Measurements from ENCODE around the gene SHISA7. TPM values are rescaled to one million over a fixed set of nuclear protein-coding genes. Genes with fewer than 3 reads are reported as not detected.
A peak's percentile ranks its signal among the peaks of the same experiment; 100 is the strongest.

Gene SHISA7
- total and polyA plus RNA-seq, 4 donors = 4.0 to 35.6 (median 17.1) TPM

- DNase-seq (ENCODE audit: low read depth in 4 of 6, low spot score in 6 of 6) = no peak
- Histone ChIP-seq H3K4me1 (ENCODE audit: control insufficient read depth, insufficient read depth, low read length) (peaks cover 30% of the 10 kb centered on the region), H3K27ac (ENCODE audit: low read depth, low read length) (no peak overlapping the region), H3K36me3 (ENCODE audit: control insufficient read depth, insufficient read depth, low read length) (peaks cover 3% of the 10 kb centered on the region), H3K4me3 (ENCODE audit: low read depth, low read length) (no peak overlapping the region), H3K9me3 (ENCODE audit: control insufficient read depth, insufficient read depth, low read length) (no peaks in the 10 kb centered on the region), H3K27me3 (ENCODE audit: control insufficient read depth, insufficient read depth, low read length) (no peaks in the 10 kb centered on the region)
- WGBS (ENCODE audit: insufficient coverage) = 71% methylated on average over 15 of the region's 15 CpGs
These were observed 20.5 kb upstream of the SHISA7 start for GRCh38 chr19:55463583-55464031.

GRCh38 chr19:55462722-55463121 lies 19.6 kb upstream of the SHISA7 start:
- 85% methylated on average over 3 of the region's 11 CpGs for WGBS (ENCODE audit: insufficient coverage)
- DNase-seq (ENCODE audit: low read depth in 4 of 6, low spot score in 6 of 6) = no peak
- H3K36me3 ChIP-seq (ENCODE audit: control insufficient read depth, insufficient read depth, low read length) = peaks cover 3% of the 10 kb centered on the region
- no peak overlapping the region for H3K4me3 ChIP-seq (ENCODE audit: low read depth, low read length)
- H3K27ac ChIP-seq (ENCODE audit: low read depth, low read length) = no peak overlapping the region
- H3K9me3 ChIP-seq (ENCODE audit: control insufficient read depth, insufficient read depth, low read length) = no peaks in the 10 kb centered on the region
- H3K27me3 ChIP-seq (ENCODE audit: control insufficient read depth, insufficient read depth, low read length) = no peaks in the 10 kb centered on the region
- H3K4me1 ChIP-seq (ENCODE audit: control insufficient read depth, insufficient read depth, low read length) = peaks cover 33% of the 10 kb centered on the region

DNA sequence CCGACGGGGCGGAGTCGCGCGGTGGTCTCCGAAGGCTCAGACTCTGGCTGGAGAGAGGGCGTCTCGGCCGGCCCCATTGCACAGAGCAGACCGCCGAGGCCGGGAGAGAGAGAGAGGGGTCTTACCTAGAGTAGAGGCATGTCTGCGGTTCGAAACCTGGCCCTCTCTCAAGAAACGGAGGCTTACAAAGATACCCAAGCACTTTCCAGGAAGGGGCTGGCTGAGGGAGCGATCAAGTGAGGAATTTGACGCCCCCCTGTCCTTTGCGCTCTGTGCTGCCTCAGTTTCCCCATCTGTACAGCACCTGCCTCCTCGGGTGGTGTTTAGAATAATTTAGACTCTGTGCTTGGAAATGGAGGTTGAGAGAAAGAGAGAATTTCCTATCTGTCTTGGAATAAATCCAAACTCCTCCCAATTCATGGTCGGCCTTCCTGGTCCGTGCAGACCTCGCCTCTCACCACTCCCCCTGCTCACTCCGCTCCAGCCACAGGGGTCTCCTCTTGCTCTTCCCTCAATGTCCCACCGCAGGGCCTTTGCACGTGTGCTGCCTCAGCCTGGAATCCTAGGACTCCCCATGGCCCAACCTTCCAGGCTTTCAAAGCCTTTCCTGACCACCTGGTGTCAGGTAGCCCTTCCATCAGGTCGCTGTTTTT lies 19.0 kb upstream of the SHISA7 start:
- Histone ChIP-seq H3K27ac (ENCODE audit: low read depth, low read length) (peak overlapping the region; percentile 71), H3K27me3 (ENCODE audit: control insufficient read depth, insufficient read depth, low read length) (no peaks in the 10 kb centered on the region), H3K4me3 (ENCODE audit: low read depth, low read length) (peak overlapping the region; percentile 58), H3K9me3 (ENCODE audit: control insufficient read depth, insufficient read depth, low read length) (no peaks in the 10 kb centered on the region), H3K4me1 (ENCODE audit: control insufficient read depth, insufficient read depth, low read length) (peaks cover 30% of the 10 kb centered on the region), H3K36me3 (ENCODE audit: control insufficient read depth, insufficient read depth, low read length) (peaks cover 3% of the 10 kb centered on the region)
- no peak for DNase-seq (ENCODE audit: low read depth in 4 of 6, low spot score in 6 of 6)
- WGBS (ENCODE audit: insufficient coverage) = 20% methylated on average over 23 of the region's 27 CpGs

DNA sequence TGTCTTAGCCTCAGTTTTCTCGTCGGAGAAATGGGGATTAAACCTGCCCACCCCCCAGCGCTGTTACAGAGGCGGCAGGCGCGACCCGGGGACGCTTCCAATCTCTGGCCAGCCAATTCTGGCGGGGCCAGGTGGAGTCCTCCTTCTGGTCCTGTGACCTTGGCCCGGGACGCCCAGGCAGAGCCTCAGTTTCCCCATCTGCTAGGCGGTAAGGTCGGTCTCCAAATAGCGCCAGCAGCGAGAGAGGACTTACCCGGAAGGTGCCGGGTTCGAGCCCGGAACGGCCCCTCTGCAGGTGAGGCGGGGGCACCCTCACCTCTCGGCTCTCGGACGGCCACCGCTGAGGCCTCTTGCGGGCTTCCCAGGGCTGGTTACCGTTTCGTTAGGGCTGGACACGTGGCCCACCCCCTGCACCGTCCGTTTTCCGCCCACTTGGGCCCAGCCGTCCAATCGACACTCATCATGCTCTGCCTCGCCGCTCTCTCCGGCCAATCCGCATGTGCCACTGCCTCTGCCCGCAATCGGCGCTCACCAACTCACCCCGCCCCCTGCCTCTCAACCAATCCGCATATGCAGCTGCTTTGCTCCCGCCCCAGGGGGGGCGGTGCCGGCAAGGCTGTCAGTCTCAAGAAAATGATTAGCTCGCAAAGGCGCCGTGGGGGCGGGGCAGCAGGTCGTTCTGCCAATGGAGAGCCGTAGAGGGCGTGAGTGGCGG lies 18.3 kb upstream of the SHISA7 start, which contains the start of gene ISOC2:
ISOC2 (minus strand) TSS at position 384 of the 715 bp plus-strand sequence. CDS start 5,156 bp downstream, outside the sequence.
- under 1% methylated on average over 54 of the region's 54 CpGs for WGBS (ENCODE audit: insufficient coverage)
- peak within 1 kb of the TSS; percentile 92 for H3K4me3 ChIP-seq (ENCODE audit: low read depth, low read length)
- no peaks in the 10 kb centered on the region for H3K27me3 ChIP-seq (ENCODE audit: control insufficient read depth, insufficient read depth, low read length)
- peaks cover 8% of the 10 kb centered on the region for H3K36me3 ChIP-seq (ENCODE audit: control insufficient read depth, insufficient read depth, low read length)
- peak within 1 kb of the TSS; percentile 90 for H3K27ac ChIP-seq (ENCODE audit: low read depth, low read length)
- peak; percentile 95 to 100 (median 100) for DNase-seq (ENCODE audit: low read depth in 4 of 6, low spot score in 6 of 6)
- H3K9me3 ChIP-seq (ENCODE audit: control insufficient read depth, insufficient read depth, low read length) = no peaks in the 10 kb centered on the region
- peaks cover 30% of the 10 kb centered on the region for H3K4me1 ChIP-seq (ENCODE audit: control insufficient read depth, insufficient read depth, low read length)

DNA sequence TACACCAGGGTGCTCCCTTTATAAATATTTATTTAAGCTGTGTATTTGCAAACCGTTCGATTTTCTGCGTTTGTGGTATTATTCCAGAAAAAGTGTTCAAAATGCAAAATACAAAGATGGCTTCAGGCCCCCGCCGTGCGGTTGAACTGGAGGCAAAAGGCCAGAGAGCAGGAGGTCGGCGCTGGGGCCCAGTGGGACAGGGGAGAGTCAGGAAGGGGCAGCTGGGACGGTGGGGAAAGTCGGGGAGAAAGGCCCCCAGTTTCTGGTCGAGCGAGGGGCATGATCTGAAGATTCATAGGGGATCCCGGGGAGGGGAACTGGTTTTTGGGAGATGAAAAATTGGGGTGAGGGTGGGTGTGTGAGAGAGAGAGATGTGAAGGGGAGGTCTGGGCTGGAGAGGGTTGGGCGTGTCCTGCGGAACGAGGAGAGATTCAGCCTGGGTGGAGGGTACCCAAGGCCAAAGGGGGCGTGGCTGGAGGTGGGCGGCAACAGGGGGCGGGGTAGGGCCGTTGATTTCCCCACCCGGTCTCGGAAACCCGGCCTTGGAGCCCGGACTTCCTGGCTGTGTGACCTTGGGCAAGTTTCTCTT lies 17.7 kb upstream of the SHISA7 start:
- peaks cover 30% of the 10 kb centered on the region for H3K4me1 ChIP-seq (ENCODE audit: control insufficient read depth, insufficient read depth, low read length)
- peak overlapping the region; percentile 92 for H3K4me3 ChIP-seq (ENCODE audit: low read depth, low read length)
- peak overlapping the region; percentile 90 for H3K27ac ChIP-seq (ENCODE audit: low read depth, low read length)
- no peaks in the 10 kb centered on the region for H3K27me3 ChIP-seq (ENCODE audit: control insufficient read depth, insufficient read depth, low read length)
- H3K36me3 ChIP-seq (ENCODE audit: control insufficient read depth, insufficient read depth, low read length) = peaks cover 14% of the 10 kb centered on the region
- WGBS (ENCODE audit: insufficient coverage) = 2% methylated on average over 24 of the region's 24 CpGs
- peak in 2 of 6 donors; percentile 42 to 78 for DNase-seq (ENCODE audit: low read depth in 4 of 6, low spot score in 6 of 6)
- no peaks in the 10 kb centered on the region for H3K9me3 ChIP-seq (ENCODE audit: control insufficient read depth, insufficient read depth, low read length)

- WGBS (ENCODE audit: insufficient coverage) = 36% methylated on average over 8 of the region's 16 CpGs
- Histone ChIP-seq H3K36me3 (ENCODE audit: control insufficient read depth, insufficient read depth, low read length) (peaks cover 21% of the 10 kb centered on the region), H3K27ac (ENCODE audit: low read depth, low read length) (peak overlapping the region; percentile 90), H3K4me1 (ENCODE audit: control insufficient read depth, insufficient read depth, low read length) (peaks cover 30% of the 10 kb centered on the region), H3K27me3 (ENCODE audit: control insufficient read depth, insufficient read depth, low read length) (no peaks in the 10 kb centered on the region), H3K9me3 (ENCODE audit: control insufficient read depth, insufficient read depth, low read length) (no peaks in the 10 kb centered on the region), H3K4me3 (ENCODE audit: low read depth, low read length) (peak overlapping the region; percentile 92)
- DNase-seq (ENCODE audit: low read depth in 4 of 6, low spot score in 6 of 6) = peak in 1 of 6 donors; percentile 47
These were observed 17.0 kb upstream of the SHISA7 start for GRCh38 chr19:55459950-55460657.

DNA sequence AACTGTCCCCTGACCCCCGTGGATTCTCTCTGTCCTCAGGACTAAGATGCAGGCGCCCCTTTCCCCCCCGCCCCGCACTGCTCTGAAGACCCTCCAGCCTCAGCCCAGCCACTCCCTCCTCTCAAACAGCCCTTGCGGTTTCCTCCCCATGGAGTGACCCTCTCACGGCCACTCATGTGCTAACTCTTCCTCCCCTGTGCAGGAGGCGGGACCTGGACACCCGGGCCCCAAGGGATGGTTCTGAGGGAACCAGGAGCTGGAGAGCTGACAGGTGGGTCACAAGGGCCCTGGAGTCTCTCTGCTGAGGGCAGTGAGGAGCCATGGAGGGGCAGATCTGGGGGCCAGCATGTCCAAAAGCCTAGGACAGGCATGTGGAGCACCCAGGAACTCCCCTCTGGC lies 16.4 kb upstream of the SHISA7 start:
- Histone ChIP-seq H3K36me3 (ENCODE audit: control insufficient read depth, insufficient read depth, low read length) (peaks cover 26% of the 10 kb centered on the region), H3K4me1 (ENCODE audit: control insufficient read depth, insufficient read depth, low read length) (peaks cover 32% of the 10 kb centered on the region), H3K4me3 (ENCODE audit: low read depth, low read length) (no peak overlapping the region), H3K27me3 (ENCODE audit: control insufficient read depth, insufficient read depth, low read length) (no peaks in the 10 kb centered on the region), H3K9me3 (ENCODE audit: control insufficient read depth, insufficient read depth, low read length) (no peaks in the 10 kb centered on the region), H3K27ac (ENCODE audit: low read depth, low read length) (peak overlapping the region; percentile 90)
- 46% methylated on average over 6 of the region's 8 CpGs for WGBS (ENCODE audit: insufficient coverage)
- no peak for DNase-seq (ENCODE audit: low read depth in 4 of 6, low spot score in 6 of 6)

DNA sequence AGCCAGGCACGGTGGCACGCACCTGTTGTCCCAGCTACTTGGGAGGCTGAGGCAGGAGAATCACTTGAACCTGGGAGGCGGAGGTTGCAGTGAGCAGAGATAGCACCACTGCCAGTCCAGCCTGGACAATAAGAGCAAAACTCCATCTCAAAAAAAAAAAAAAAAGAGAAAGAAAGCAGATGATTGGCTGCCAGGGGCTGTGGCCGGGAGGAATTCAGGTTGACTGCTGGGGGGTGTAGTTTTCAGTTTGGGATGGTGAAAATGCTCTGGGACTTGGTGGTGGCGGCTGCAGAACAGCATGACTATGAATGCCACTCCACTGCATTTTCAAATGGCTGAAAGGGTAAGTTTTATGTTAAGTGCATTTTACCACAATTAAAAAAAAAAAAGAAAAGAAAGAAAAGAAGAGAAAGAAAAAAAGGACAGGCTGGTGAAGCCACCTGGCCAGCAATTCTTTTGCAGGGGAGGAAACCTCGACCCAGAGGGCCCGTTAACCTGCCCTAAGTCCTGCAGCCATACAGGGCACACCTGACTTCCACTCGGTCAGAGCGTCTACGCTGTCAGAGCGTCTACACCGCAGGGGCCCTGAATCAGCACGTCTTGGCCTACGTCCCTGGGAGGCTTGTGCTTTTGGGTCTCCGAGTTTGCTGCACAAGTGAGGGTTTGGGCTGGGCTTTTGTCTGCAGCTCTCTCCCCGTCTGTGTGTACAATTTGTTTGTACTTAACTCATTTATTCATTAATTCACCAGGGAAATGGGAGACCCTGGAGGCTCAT lies 14.8 kb upstream of the SHISA7 start:
- Histone ChIP-seq H3K4me3 (ENCODE audit: low read depth, low read length) (no peak overlapping the region), H3K4me1 (ENCODE audit: control insufficient read depth, insufficient read depth, low read length) (peaks cover 48% of the 10 kb centered on the region), H3K36me3 (ENCODE audit: control insufficient read depth, insufficient read depth, low read length) (peaks cover 34% of the 10 kb centered on the region), H3K27me3 (ENCODE audit: control insufficient read depth, insufficient read depth, low read length) (no peaks in the 10 kb centered on the region), H3K27ac (ENCODE audit: low read depth, low read length) (no peak overlapping the region), H3K9me3 (ENCODE audit: control insufficient read depth, insufficient read depth, low read length) (no peaks in the 10 kb centered on the region)
- WGBS (ENCODE audit: insufficient coverage) = 64% methylated on average over 11 of the region's 16 CpGs
- peak in 1 of 6 donors; percentile 60 for DNase-seq (ENCODE audit: low read depth in 4 of 6, low spot score in 6 of 6)

DNA sequence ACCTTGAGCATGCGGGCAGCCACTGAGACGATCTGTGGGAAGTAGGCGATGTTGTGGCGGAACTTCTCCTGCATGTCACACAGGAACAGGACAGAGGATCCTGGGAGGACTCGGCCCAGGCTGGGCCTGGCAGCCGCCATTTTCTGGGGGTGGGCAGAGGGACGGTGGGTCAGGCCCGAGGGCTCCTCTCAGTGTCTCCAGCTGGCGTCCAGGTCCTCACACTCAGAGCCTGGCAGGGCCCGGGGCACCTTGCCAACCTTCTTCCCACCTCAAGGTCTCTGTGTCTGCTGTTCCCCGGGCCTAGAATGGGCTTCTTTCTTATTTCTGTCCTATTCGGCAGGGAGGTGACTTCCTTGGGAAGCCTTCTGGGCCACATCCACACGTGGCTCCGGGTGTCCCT lies 13.2 kb upstream of the SHISA7 start:
- Histone ChIP-seq H3K9me3 (ENCODE audit: control insufficient read depth, insufficient read depth, low read length) (no peaks in the 10 kb centered on the region), H3K4me3 (ENCODE audit: low read depth, low read length) (no peak overlapping the region), H3K36me3 (ENCODE audit: control insufficient read depth, insufficient read depth, low read length) (peaks cover 34% of the 10 kb centered on the region), H3K27ac (ENCODE audit: low read depth, low read length) (no peak overlapping the region), H3K4me1 (ENCODE audit: control insufficient read depth, insufficient read depth, low read length) (peaks cover 52% of the 10 kb centered on the region), H3K27me3 (ENCODE audit: control insufficient read depth, insufficient read depth, low read length) (peaks cover 6% of the 10 kb centered on the region)
- WGBS (ENCODE audit: insufficient coverage) = 89% methylated on average over 14 of the region's 14 CpGs
- no peak for DNase-seq (ENCODE audit: low read depth in 4 of 6, low spot score in 6 of 6)

Data from spinal cord (tissue), 10 donors.